SK-N-SH (cell line): ENCODE measurements around the gene ZAP70. TPM values are rescaled to one million over a fixed set of nuclear protein-coding genes. Genes with fewer than 3 reads are reported as not detected.

Source experiments
- CTCF ChIA-PET: fragments of 300-600, 350-600 bp; formaldehyde crosslinking; extraction: SDS; loops from one replicate; lab custom pipeline; 2021; lab: Yijun Ruan, JAX
- POLR2A ChIA-PET: fragments of 350-600 bp; sonication (Branson Sonifier 250); formaldehyde crosslinking; extraction: SDS; loops from one replicate; lab custom pipeline; 2020; ENCODE audit warnings: antibody characterized with exemption, inconsistent platforms; lab: Yijun Ruan, JAX
- DNase-seq: peaks from one replicate; pipeline ENCODE4 v3.0.0; 2012
- H2AFZ ChIP-seq: fragments of 200-600 bp; sonication (generic); 2 replicates; pipeline ENCODE4 v1.8.1; 2016; ENCODE audit warnings: antibody characterized with exemption, mild to moderate bottlenecking, low read depth
- H3F3A ChIP-seq: fragments of 200-600 bp; sonication (generic); replicated peaks from 2 replicates; pipeline ENCODE3; 2016; ENCODE audit warnings: antibody characterized with exemption, mild to moderate bottlenecking; ENCODE audit not compliant: insufficient read depth
- H3K27ac ChIP-seq, 2 experiments: fragments of 200-500 bp in 1 of 2; fragments of 200-600 bp in 1 of 2; sonication (Bioruptor generic) in 1 of 2; sonication (generic), shearing (Covaris generic) in 1 of 2; 2 replicates each; pipeline versions ENCODE4 v1.5.1 to v1.6.1; 2014 to 2016; ENCODE audit warnings: low read depth in 2 of 2, inconsistent platforms in 1 of 2, low read length in 1 of 2, mild to moderate bottlenecking in 1 of 2, mixed read lengths in 1 of 2
- H3K27me3 ChIP-seq: fragments of 200-600 bp; sonication (generic), shearing (Covaris generic); 2 replicates; pipeline ENCODE4 v1.6.1; 2016; ENCODE audit warnings: mixed run types; ENCODE audit not compliant: insufficient read depth
- H3K36me3 ChIP-seq, 2 experiments: fragments of 200-500 bp in 1 of 2; fragments of 200-600 bp in 1 of 2; sonication (Bioruptor generic) in 1 of 2; sonication (generic) in 1 of 2; replicated peaks in 1 of 2; 2 replicates each; pipeline versions ENCODE3 to v1.5.1; 2014 to 2016; ENCODE audit warnings: low read length in 1 of 2, mild to moderate bottlenecking in 1 of 2; ENCODE audit not compliant: insufficient read depth in 2 of 2, control insufficient read depth in 1 of 2
- H3K4me1 ChIP-seq, 2 experiments: fragments of 200-500 bp in 1 of 2; fragments of 200-600 bp in 1 of 2; sonication (Bioruptor generic) in 1 of 2; sonication (generic), shearing (Covaris generic) in 1 of 2; 2 replicates each; pipeline versions ENCODE4 v1.5.1 to v1.6.1; 2014 to 2016; ENCODE audit warnings: low read depth in 1 of 2, low read length in 1 of 2, mixed run types in 1 of 2; ENCODE audit not compliant: insufficient read depth in 2 of 2, control insufficient read depth in 1 of 2
- H3K4me2 ChIP-seq: fragments of 200-600 bp; sonication (generic), shearing (Covaris generic); 2 replicates; pipeline ENCODE4 v1.6.1; 2017; ENCODE audit warnings: mixed run types
- H3K4me3 ChIP-seq, 2 experiments: fragments of 200-500 bp in 1 of 2; fragments of 200-600 bp in 1 of 2; sonication (Bioruptor generic) in 1 of 2; sonication (generic), shearing (Covaris generic) in 1 of 2; 2 replicates each; pipeline versions ENCODE4 v1.5.1 to v1.8.1; 2014 to 2016; ENCODE audit warnings: low read depth in 2 of 2, inconsistent platforms in 1 of 2, low read length in 1 of 2, mild to moderate bottlenecking in 1 of 2, mixed read lengths in 1 of 2, moderate library complexity in 1 of 2
- H3K79me2 ChIP-seq: fragments of 200-600 bp; sonication (generic); 2 replicates; pipeline ENCODE4 v1.8.1; 2017; ENCODE audit warnings: mild to moderate bottlenecking; ENCODE audit not compliant: insufficient read depth
- H3K9ac ChIP-seq: fragments of 200-600 bp; sonication (generic); 2 replicates; pipeline ENCODE4 v1.6.1; 2017; ENCODE audit warnings: mixed run types
- H3K9me2 ChIP-seq: fragments of 200-600 bp; sonication (generic); 2 replicates; pipeline ENCODE4 v1.6.1; 2017; ENCODE audit warnings: mixed run types
- H3K9me3 ChIP-seq: fragments of 200-600 bp; sonication (generic); 2 replicates; pipeline ENCODE4 v1.6.1; 2017; ENCODE audit warnings: mixed run types, mild to moderate bottlenecking, moderate library complexity
- H4K20me1 ChIP-seq: fragments of 200-600 bp; sonication (generic); 2 replicates; pipeline ENCODE4 v1.6.1; 2017; ENCODE audit warnings: mild to moderate bottlenecking, mixed run types; ENCODE audit not compliant: insufficient read depth
- CHD2 ChIP-seq: fragments of 150-350 bp; IDR thresholded peaks from 2 replicates; pipeline ENCODE4 v1.6.1; 2018; ENCODE audit warnings: low read length; ENCODE audit not compliant: partially characterized antibody
- EP300 ChIP-seq, 2 experiments: IDR thresholded peaks; 2 replicates each; pipeline versions ENCODE4 v1.4.0 to v1.6.1; 2012; ENCODE audit warnings: borderline replicate concordance in 1 of 2, low read depth in 1 of 2, low read length in 1 of 2
- EZH2phosphoT487 ChIP-seq: fragments of 200-600 bp; sonication (generic); IDR thresholded peaks from 2 replicates; pipeline ENCODE4 v1.6.1; 2017; ENCODE audit warnings: low read depth, mixed run types, mild to moderate bottlenecking, antibody characterized with exemption, moderate library complexity, borderline replicate concordance
- IRF3 ChIP-seq: fragments of 150-350 bp; IDR thresholded peaks from 2 replicates; pipeline ENCODE4 v1.6.1; 2016; ENCODE audit warnings: mild to moderate bottlenecking, low read depth, low read length
- MEF2A ChIP-seq: IDR thresholded peaks from 2 replicates; pipeline ENCODE4 v1.4.0; 2012; ENCODE audit warnings: low read depth, borderline replicate concordance
- MXI1 ChIP-seq: IDR thresholded peaks from 2 replicates; pipeline ENCODE4 v1.6.1; 2012; ENCODE audit warnings: mild to moderate bottlenecking, low read depth, low read length, improper control_type of control experiment
- NFIC ChIP-seq: IDR thresholded peaks from 2 replicates; pipeline ENCODE4 v1.4.0; 2012; ENCODE audit warnings: borderline replicate concordance
- NRF1 ChIP-seq: IDR thresholded peaks from 2 replicates; pipeline ENCODE4 v1.6.1; 2012; ENCODE audit warnings: low read depth, mild to moderate bottlenecking, low read length
- POLR2AphosphoS5 ChIP-seq: IDR thresholded peaks from 2 replicates; pipeline ENCODE4 v1.6.1; 2012; ENCODE audit warnings: low read depth, low read length
- RAD21 ChIP-seq: IDR thresholded peaks from 2 replicates; pipeline ENCODE4 v1.6.1; 2012; ENCODE audit warnings: mild to moderate bottlenecking, low read length
- RCOR1 ChIP-seq: fragments of 150-350 bp; IDR thresholded peaks from 2 replicates; pipeline ENCODE4 v1.6.1; 2017; ENCODE audit warnings: antibody characterized with exemption, low read length
- RXRA ChIP-seq: IDR thresholded peaks from 2 replicates; pipeline ENCODE4 v1.4.0; 2012; ENCODE audit warnings: low read depth, mild to moderate bottlenecking, borderline replicate concordance
- SMC3 ChIP-seq: IDR thresholded peaks from 2 replicates; pipeline ENCODE4 v1.6.1; 2012; ENCODE audit warnings: low read depth, low read length, improper control_type of control experiment
- TAF1 ChIP-seq: IDR thresholded peaks from 2 replicates; pipeline ENCODE4 v1.6.1; 2012; ENCODE audit warnings: low read depth, mild to moderate bottlenecking, low read length, moderate library complexity, borderline replicate concordance
- YY1 ChIP-seq: IDR thresholded peaks from 2 replicates; pipeline ENCODE4 v1.4.0; 2012; ENCODE audit warnings: low read depth, mild to moderate bottlenecking
- WGBS: methylation state at CpG from one replicate; pipeline ENCODE4 v1.1.6; 2017; ENCODE audit warnings: low lambda C conversion rate; 5-methylcytosine and 5-hydroxymethylcytosine counted together
- polyA plus RNA-seq, 3 experiments: library from polyadenylated mRNA; depleted of rRNA; stranded (reverse); fragments of >200 nt; gene quantifications; 2 replicates each; pipeline ENCODE4 v1.2.3, GENCODE V29; 2012
- TF ChIP-seq, protein P1 (sequence below): IDR thresholded peaks from 2 replicates; pipeline ENCODE4 v1.4.0; 2012; ENCODE audit warnings: low read depth, borderline replicate concordance

ZAP70 gene
- polyA plus RNA-seq, 1 of the 3 experiments (the other 2 are of a cell fraction): 0.05 TPM

DNA sequence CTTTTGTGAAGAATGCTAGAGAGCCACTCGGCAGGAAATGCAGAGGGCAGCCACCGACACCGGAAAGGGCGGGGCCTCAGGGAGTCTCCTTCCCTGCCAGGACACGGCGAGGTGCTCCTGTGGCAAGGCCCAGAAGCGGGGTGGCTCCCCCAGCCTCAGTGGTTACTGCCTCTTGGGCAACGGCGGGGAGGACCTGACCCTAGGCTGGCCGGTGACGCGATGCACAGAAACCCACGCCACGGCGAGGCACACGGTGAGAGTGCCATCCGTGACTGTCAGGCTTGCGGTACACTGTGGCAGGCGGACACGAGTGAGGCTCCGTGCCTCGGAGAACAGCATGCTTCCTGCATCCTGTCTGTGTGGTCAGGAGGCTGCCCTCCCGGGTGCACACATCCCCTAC is 47.8 kb downstream of the ZAP70 start:
- ChIA-PET CTCF (interaction anchor here (3.7 kb wide), 1 partner anchor 21 kb away, joined by 14 read pairs; no protein-coding TSS in a partner anchor), POLR2A (no interaction called here)
- Histone ChIP-seq H3K27ac (no peak overlapping the region), H3K4me1 (no peaks in the 10 kb centered on the region), H3K27me3 (no peaks in the 10 kb centered on the region), H3F3A (no peaks in the 10 kb centered on the region), H3K4me2 (no peak overlapping the region), H3K9me3 (no peaks in the 10 kb centered on the region), H3K9ac (no peak overlapping the region), H3K79me2 (no peaks in the 10 kb centered on the region), H3K4me3 (no peak overlapping the region), H4K20me1 (no peaks in the 10 kb centered on the region), H2AFZ (no peak overlapping the region), H3K9me2 (no peaks in the 10 kb centered on the region), H3K36me3 (peaks cover 8 to 77% of the 10 kb centered on the region in 2 experiments)
- WGBS: 96% methylated on average over 12 of the region's 23 CpGs
- DNase-seq: no peak
- no peak for TF ChIP-seq RXRA
- TF ChIP-seq TAF1: no peak
- no peak for TF ChIP-seq IRF3
- TF ChIP-seq RCOR1: no peak
- no peak for TF ChIP-seq POLR2AphosphoS5
- TF ChIP-seq MXI1: no peak
- TF ChIP-seq MEF2A: no peak
- TF ChIP-seq, protein P1, sequence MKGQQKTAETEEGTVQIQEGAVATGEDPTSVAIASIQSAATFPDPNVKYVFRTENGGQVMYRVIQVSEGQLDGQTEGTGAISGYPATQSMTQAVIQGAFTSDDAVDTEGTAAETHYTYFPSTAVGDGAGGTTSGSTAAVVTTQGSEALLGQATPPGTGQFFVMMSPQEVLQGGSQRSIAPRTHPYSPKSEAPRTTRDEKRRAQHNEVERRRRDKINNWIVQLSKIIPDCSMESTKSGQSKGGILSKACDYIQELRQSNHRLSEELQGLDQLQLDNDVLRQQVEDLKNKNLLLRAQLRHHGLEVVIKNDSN: no peak
- no peak for TF ChIP-seq EP300 (IDR thresholded peaks at IDR 0.05; ENCODE audit: borderline replicate concordance in 1 of 2, low read depth in 1 of 2, low read length in 1 of 2)
- no peak for TF ChIP-seq RAD21
- no peak for TF ChIP-seq CHD2
- no peak for TF ChIP-seq EZH2phosphoT487
- no peak for TF ChIP-seq SMC3

GRCh38 chr2:97763176-97763845 is 49.9 kb downstream of the ZAP70 start:
- 90% methylated on average over 20 of the region's 20 CpGs for WGBS
- POLR2A ChIA-PET: no interaction called here
- Histone ChIP-seq H3K79me2 (no peaks in the 10 kb centered on the region), H2AFZ (no peak overlapping the region), H3K36me3 (peaks cover 8 to 67% of the 10 kb centered on the region in 2 experiments), H3K27me3 (no peaks in the 10 kb centered on the region), H3K9me2 (no peaks in the 10 kb centered on the region), H3K4me2 (no peak overlapping the region), H3K9ac (no peak overlapping the region), H3K4me3 (no peak overlapping the region), H3K4me1 (no peaks in the 10 kb centered on the region; a peak in 1 of 4 replicates), H3F3A (no peaks in the 10 kb centered on the region), H4K20me1 (no peaks in the 10 kb centered on the region), H3K27ac (no peak overlapping the region), H3K9me3 (no peaks in the 10 kb centered on the region)
- CTCF ChIA-PET: interaction anchor here (0.9 to 3.7 kb wide), 5 partner anchors 9 to 506 kb away, joined by 3 to 14 read pairs (median 3); no protein-coding TSS in a partner anchor
- DNase-seq: no peak
- no peak for TF ChIP-seq SMC3
- no peak for TF ChIP-seq YY1
- no peak for TF ChIP-seq NRF1
- TF ChIP-seq NFIC: no peak
